Measurements from ENCODE around the gene NRM.
"Not testable (repeated sequence)": the region's sequence is repeated elsewhere in the genome, so short reads cannot be mapped to it uniquely, and the experiment has no call there.

Gene NRM

DNA sequence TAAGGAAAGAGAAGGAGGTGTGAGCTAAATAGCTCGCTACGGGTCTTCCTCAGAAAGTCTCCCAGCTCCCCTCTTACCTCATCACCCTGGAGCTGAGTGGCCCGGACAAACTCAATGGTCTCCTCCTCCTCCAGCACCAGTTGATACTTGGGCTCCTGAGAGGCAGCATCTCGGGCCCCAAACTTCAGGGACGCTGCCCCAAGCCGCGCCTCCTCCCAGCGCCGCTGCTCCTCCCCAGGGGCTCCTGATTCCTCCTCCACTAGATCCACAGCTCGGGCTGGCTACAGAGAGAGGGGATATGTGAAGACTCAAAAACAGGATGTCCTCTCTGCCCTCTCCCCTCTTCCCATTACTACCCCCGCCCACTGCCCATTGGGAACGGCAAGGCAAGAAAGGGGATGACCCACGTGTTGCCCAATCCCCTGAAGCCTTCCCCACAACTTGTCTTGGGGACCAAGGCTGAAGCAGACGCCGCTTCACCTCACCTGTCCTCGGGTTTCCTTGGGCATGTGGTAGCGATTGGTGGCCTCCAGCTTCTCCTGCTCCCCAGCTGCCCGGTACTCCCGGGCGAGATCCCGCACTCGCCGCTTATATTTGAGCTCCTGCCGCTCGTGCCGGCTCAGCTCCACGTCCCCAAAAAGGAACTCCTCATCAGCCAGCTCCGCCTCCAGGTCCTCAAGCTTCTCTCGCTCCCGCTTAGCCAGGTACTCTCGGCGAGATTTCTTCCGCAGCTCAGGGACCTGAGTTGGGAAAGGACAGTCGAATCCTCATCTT lies 25.6 kb downstream of the NRM start:
- no peak for TF ChIP-seq JUND (IDR thresholded peaks at IDR 0.05; ENCODE audit: low read depth)
- DNase-seq (ENCODE audit: low read depth in 1 of 2, low spot score in 1 of 2): no peak
- in situ Hi-C loops (cut with HindIII; ENCODE audit: low pct_unique_long_range_greater_than_20kb, low sequenced_read_pairs): no loop called here

- DNase-seq (ENCODE audit: low read depth in 1 of 2, low spot score in 1 of 2); in situ Hi-C loops (cut with HindIII; ENCODE audit: low pct_unique_long_range_greater_than_20kb, low sequenced_read_pairs): not testable (repeated sequence)
Measured at GRCh38 chr6:30657922-30658321, 32.9 kb downstream of the NRM start.

DNA sequence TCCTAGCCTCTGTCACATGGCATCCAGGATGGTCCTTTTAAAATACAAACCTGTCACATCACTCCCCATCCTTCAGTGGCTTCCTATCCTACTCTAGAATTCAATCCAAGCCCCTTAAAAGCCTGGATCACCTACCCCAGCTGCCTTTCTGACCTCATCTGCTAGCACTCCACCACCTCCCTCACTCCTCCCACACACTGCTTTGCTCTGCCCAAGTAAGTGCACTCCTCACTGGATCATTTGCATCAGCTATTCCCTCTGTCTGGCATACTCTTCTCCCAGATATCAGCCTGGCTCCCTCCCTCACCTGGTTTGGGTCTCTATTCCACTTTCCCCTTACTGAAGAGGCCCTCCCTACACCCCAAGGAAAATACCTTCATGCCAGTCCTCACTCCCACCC lies 33.3 kb downstream of the NRM start:
- no peak for DNase-seq (ENCODE audit: low read depth in 1 of 2, low spot score in 1 of 2)
- in situ Hi-C loops (cut with HindIII; ENCODE audit: low pct_unique_long_range_greater_than_20kb, low sequenced_read_pairs): no loop called here
- no peak for TF ChIP-seq JUND (IDR thresholded peaks at IDR 0.05; ENCODE audit: low read depth)

DNA sequence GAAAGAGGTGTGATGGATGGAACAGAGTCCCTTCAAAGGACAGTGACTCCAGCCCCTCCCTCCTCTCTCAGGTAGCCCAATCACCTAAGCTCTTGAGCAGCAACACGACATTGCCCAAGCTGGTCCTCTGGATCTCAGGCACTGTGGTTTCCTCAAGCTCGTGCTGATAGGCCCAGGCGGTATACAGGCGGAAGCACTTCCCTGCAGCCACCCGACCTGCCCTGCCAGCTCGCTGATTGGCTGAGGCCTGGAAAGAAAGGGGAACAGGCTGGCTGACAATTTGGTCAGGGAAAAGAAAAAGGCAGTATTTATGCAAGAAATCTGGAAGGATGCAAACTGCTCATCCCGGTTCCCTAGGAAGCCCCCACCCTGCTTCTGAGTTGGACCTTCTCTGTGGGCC lies 34.3 kb downstream of the NRM start:
- no peak for TF ChIP-seq JUND (IDR thresholded peaks at IDR 0.05; ENCODE audit: low read depth)
- in situ Hi-C loops (cut with HindIII; ENCODE audit: low pct_unique_long_range_greater_than_20kb, low sequenced_read_pairs): no loop called here
- DNase-seq (ENCODE audit: low read depth in 1 of 2, low spot score in 1 of 2): no peak

DNA sequence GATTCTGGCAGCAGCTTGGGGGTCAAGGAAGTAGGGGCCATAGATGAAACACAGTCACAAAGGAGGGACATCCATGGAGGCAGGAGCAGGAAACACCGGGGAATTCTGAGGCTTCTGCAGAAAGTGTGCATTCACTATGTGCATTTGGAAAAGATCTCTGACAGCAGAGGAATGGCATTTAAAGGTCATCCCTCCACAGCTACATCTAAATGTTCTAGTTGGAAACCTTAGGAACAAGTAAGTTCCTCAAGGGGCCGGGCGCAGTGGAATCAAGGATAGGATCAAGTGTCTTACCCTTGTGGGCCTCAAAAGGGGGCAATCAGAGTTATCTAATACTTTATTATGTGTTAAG lies 35.1 kb downstream of the NRM start:
- no peak for TF ChIP-seq JUND (IDR thresholded peaks at IDR 0.05; ENCODE audit: low read depth)
- in situ Hi-C loops (cut with HindIII; ENCODE audit: low pct_unique_long_range_greater_than_20kb, low sequenced_read_pairs): no loop called here
- DNase-seq (ENCODE audit: low read depth in 1 of 2, low spot score in 1 of 2): no peak

- in situ Hi-C loops (cut with HindIII; ENCODE audit: low pct_unique_long_range_greater_than_20kb, low sequenced_read_pairs): no loop called here
- no peak for DNase-seq (ENCODE audit: low read depth in 1 of 2, low spot score in 1 of 2)
Measured at GRCh38 chr6:30654798-30655742, 35.7 kb downstream of the NRM start.

GRCh38 chr6:30651143-30651542 lies 39.6 kb downstream of the NRM start:
- TF ChIP-seq JUND (IDR thresholded peaks at IDR 0.05; ENCODE audit: low read depth): no peak
- DNase-seq (ENCODE audit: low read depth in 1 of 2, low spot score in 1 of 2): no peak
- in situ Hi-C loops (cut with HindIII; ENCODE audit: low pct_unique_long_range_greater_than_20kb, low sequenced_read_pairs): no loop called here

More at GRCh38 chr6:30654798-30655742, 35.7 kb downstream of the NRM start:
- no peak for TF ChIP-seq JUND (IDR thresholded peaks at IDR 0.05; ENCODE audit: low read depth)

- TF ChIP-seq JUND (IDR thresholded peaks at IDR 0.05; ENCODE audit: low read depth): no peak
- DNase-seq (ENCODE audit: low read depth in 1 of 2, low spot score in 1 of 2): peak; percentile 74 to 80
- in situ Hi-C loops (cut with HindIII; ENCODE audit: low pct_unique_long_range_greater_than_20kb, low sequenced_read_pairs): no loop called here
Measured at GRCh38 chr6:30647242-30648116, 43.3 kb downstream of the NRM start.

DNA sequence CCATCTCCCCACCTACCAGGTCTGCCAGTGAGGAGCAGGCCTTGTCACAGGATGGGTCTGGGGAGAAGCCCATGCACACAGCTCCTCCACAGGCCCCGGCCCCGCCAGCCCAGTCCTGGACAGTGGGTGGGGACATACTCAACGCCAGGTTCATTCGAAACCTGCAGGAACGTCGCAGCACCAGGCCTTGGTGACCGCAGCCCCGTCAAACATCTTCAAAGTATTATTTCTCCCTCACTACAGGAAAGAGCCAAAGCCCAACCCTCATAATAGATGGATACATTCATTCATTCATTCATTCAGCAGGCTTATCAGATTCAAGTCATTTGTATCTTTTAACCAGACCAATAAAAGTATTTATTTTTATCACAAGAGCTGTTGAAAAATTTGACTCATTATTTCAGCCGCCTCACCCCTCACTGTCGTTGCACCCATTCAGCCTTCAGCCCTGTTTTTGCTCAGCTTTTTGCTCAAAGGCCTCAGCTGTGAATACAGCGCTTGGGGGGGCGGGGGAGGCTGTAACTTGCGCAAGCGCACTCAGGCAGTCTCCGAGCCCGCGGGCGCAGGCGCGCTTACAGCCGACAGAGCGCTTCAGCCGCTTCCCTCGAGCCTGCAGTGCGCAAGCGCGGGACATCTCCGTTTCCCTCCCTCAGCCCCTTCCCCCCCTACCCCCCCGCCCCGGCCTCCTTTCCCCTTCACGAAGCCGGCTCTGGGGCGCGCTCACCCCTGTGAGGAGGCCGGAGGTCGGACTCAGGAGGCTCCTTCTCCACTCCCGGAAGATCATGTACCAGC lies 44.1 kb downstream of the NRM start, which contains the start of gene C6orf136:
Gene C6orf136 (plus strand): TSS at position 684 of the 792 bp plus-strand sequence. CDS start 99 bp downstream, at position 783.
- TF ChIP-seq JUND (IDR thresholded peaks at IDR 0.05; ENCODE audit: low read depth): no peak
- in situ Hi-C loops (cut with HindIII; ENCODE audit: low pct_unique_long_range_greater_than_20kb, low sequenced_read_pairs): no loop called here
- peak; percentile 88 to 95 for DNase-seq (ENCODE audit: low read depth in 1 of 2, low spot score in 1 of 2)

DNA sequence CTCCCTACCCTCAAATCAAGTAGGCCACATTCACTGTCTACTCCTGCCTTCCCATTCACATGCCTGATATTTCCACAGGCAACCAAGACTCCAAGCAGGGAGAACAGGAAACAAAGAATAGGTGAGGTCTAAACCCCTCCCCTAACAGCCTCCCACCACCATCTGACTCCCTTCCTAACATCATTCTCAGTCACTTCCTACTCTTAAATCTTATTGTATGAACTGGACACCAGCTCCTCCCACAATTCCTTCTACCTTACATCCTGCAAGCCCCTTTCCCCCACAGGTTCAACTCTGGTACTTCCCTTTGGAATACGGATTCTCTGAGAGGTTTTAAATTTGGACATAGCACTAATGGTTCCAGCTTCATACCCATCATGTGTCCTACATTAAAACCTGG lies 44.8 kb downstream of the NRM start:
- no peak for DNase-seq (ENCODE audit: low read depth in 1 of 2, low spot score in 1 of 2)
- in situ Hi-C loops (cut with HindIII; ENCODE audit: low pct_unique_long_range_greater_than_20kb, low sequenced_read_pairs): no loop called here
- no peak for TF ChIP-seq JUND (IDR thresholded peaks at IDR 0.05; ENCODE audit: low read depth)

GRCh38 chr6:30644769-30645168 lies 46.0 kb downstream of the NRM start:
- DNase-seq (ENCODE audit: low read depth in 1 of 2, low spot score in 1 of 2): no peak
- no peak for TF ChIP-seq JUND (IDR thresholded peaks at IDR 0.05; ENCODE audit: low read depth)

More at GRCh38 chr6:30644769-30645168, 46.0 kb downstream of the NRM start:
- in situ Hi-C loops (cut with HindIII; ENCODE audit: low pct_unique_long_range_greater_than_20kb, low sequenced_read_pairs): no loop called here
